ENCODE data around the gene NGEF. TPM values are rescaled to one million over a fixed set of nuclear protein-coding genes. Genes with fewer than 3 reads are reported as not detected.

NGEF gene
- total and polyA plus RNA-seq, 2 donors (not counting 1 experiment from before 2014, with no cell fraction given): under 0.01 to 0.24 TPM

GRCh38 chr2:233010569-233011267, 2.3 kb downstream of the NGEF start:
- no peak for DNase-seq (ENCODE audit: low read depth in 2 of 2)
- TF ChIP-seq EZH2 (IDR thresholded peaks at IDR 0.05; ENCODE audit: low read length, missing control alignments) (no peak), CTCF (conservative IDR thresholded peaks at IDR 0.05 in 1 of 2, IDR thresholded peaks at IDR 0.05 in 1 of 2; ENCODE audit: low read depth in 1 of 2, low read length in 2 of 2) (no peak)
- Histone ChIP-seq H3K4me3 (replicated peaks in 1 of 4; ENCODE audit: control extremely low read depth in 1 of 4, insufficient read depth in 1 of 4, low read depth in 3 of 4, low read length in 4 of 4) (no peak overlapping the region), H3K79me2 (ENCODE audit: control insufficient read depth, insufficient read depth, low read length) (no peaks in the 10 kb centered on the region), H3K27ac (ENCODE audit: insufficient read depth, low read length) (no peak overlapping the region), H3K4me2 (ENCODE audit: extremely low read depth, insufficient read depth, low read length) (no peak overlapping the region), H3K4me1 (ENCODE audit: control insufficient read depth, extremely low read depth, insufficient read depth, low read length) (no peaks in the 10 kb centered on the region), H4K20me1 (ENCODE audit: control insufficient read depth, extremely low read depth, insufficient read depth, low read length) (no peaks in the 10 kb centered on the region), H3K36me3 (ENCODE audit: control insufficient read depth, insufficient read depth, low read length) (no peaks in the 10 kb centered on the region), H3K27me3 (ENCODE audit: control insufficient read depth, insufficient read depth, low read length) (no peaks in the 10 kb centered on the region), H3K9ac (ENCODE audit: insufficient read depth, low read length) (no peak overlapping the region), H2AFZ (ENCODE audit: low read length) (no peak overlapping the region), H3K9me3 (ENCODE audit: control insufficient read depth, insufficient read depth, low read depth, low read length) (no peaks in the 10 kb centered on the region)

DNA sequence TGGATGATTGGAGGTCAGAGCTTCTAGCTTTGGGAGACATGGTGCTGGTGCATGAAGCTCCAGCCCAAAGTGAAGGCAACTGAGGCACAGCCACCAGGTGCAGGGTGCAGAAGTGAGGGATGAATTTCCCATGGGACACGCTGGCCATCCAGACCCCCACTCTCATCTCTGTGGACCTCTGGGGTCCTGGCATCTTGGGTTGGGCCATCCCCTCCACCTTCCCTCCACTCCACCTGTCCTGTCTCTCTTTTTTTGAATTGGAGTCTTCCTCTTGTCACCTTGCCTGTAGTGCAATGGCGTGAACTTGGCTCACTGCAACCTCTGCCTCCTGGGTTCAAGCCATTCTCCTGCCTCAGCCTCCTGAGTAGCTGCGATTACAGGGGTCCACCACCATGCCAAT, 3.4 kb downstream of the NGEF start:
- Histone ChIP-seq H3K4me1 (ENCODE audit: control insufficient read depth, extremely low read depth, insufficient read depth, low read length) (no peaks in the 10 kb centered on the region), H3K9me3 (ENCODE audit: control insufficient read depth, insufficient read depth, low read depth, low read length) (no peaks in the 10 kb centered on the region), H3K4me2 (ENCODE audit: extremely low read depth, insufficient read depth, low read length) (no peak overlapping the region), H3K27ac (ENCODE audit: insufficient read depth, low read length) (no peak overlapping the region), H3K9ac (ENCODE audit: insufficient read depth, low read length) (no peak overlapping the region), H3K4me3 (replicated peaks in 1 of 4; ENCODE audit: control extremely low read depth in 1 of 4, insufficient read depth in 1 of 4, low read depth in 3 of 4, low read length in 4 of 4) (no peak overlapping the region), H3K27me3 (ENCODE audit: control insufficient read depth, insufficient read depth, low read length) (no peaks in the 10 kb centered on the region), H3K36me3 (ENCODE audit: control insufficient read depth, insufficient read depth, low read length) (no peaks in the 10 kb centered on the region), H4K20me1 (ENCODE audit: control insufficient read depth, extremely low read depth, insufficient read depth, low read length) (no peaks in the 10 kb centered on the region), H3K79me2 (ENCODE audit: control insufficient read depth, insufficient read depth, low read length) (no peaks in the 10 kb centered on the region), H2AFZ (ENCODE audit: low read length) (no peak overlapping the region)
- TF ChIP-seq EZH2 (IDR thresholded peaks at IDR 0.05; ENCODE audit: low read length, missing control alignments) (no peak), CTCF (conservative IDR thresholded peaks at IDR 0.05 in 1 of 2, IDR thresholded peaks at IDR 0.05 in 1 of 2; ENCODE audit: low read depth in 1 of 2, low read length in 2 of 2) (no peak)
- no peak for DNase-seq (ENCODE audit: low read depth in 2 of 2)

DNA sequence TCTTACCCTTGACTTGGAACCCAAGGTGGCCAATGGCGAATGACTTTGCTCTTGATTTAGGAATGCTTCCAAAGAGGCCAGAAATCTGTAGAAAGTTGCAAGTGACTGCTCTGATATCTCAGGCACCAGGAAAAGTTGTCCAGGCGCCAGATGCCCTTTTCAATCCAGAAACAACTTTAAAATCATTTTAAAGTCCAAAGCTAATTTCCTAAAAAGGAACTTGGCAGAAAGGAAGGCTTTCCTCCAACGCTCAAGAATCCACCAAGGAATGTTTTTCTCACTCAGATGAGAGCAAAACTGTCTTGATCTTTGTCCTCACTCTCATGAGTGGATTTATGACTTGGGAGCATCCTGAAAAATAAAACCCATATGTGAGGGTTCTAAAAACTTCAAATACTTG, 5.3 kb downstream of the NGEF start:
- no peaks in the 10 kb centered on the region for H3K79me2 ChIP-seq (ENCODE audit: control insufficient read depth, insufficient read depth, low read length)
- H3K4me1 ChIP-seq (ENCODE audit: control insufficient read depth, extremely low read depth, insufficient read depth, low read length): no peaks in the 10 kb centered on the region
- no peak overlapping the region for H3K9ac ChIP-seq (ENCODE audit: insufficient read depth, low read length)
- TF ChIP-seq CTCF (conservative IDR thresholded peaks at IDR 0.05 in 1 of 2, IDR thresholded peaks at IDR 0.05 in 1 of 2; ENCODE audit: low read depth in 1 of 2, low read length in 2 of 2) (no peak), EZH2 (IDR thresholded peaks at IDR 0.05; ENCODE audit: low read length, missing control alignments) (no peak)
- H2AFZ ChIP-seq (ENCODE audit: low read length): no peak overlapping the region
- H3K36me3 ChIP-seq (ENCODE audit: control insufficient read depth, insufficient read depth, low read length): no peaks in the 10 kb centered on the region
- peak in 1 of 2 donors; percentile 18 for DNase-seq (ENCODE audit: low read depth in 2 of 2)
- H3K4me2 ChIP-seq (ENCODE audit: extremely low read depth, insufficient read depth, low read length): no peak overlapping the region
- H4K20me1 ChIP-seq (ENCODE audit: control insufficient read depth, extremely low read depth, insufficient read depth, low read length): no peaks in the 10 kb centered on the region
- no peak overlapping the region for H3K27ac ChIP-seq (ENCODE audit: insufficient read depth, low read length)
- H3K27me3 ChIP-seq (ENCODE audit: control insufficient read depth, insufficient read depth, low read length): peaks cover 5% of the 10 kb centered on the region
- H3K9me3 ChIP-seq (ENCODE audit: control insufficient read depth, insufficient read depth, low read depth, low read length): no peaks in the 10 kb centered on the region
- H3K4me3 ChIP-seq (replicated peaks in 1 of 4; ENCODE audit: control extremely low read depth in 1 of 4, insufficient read depth in 1 of 4, low read depth in 3 of 4, low read length in 4 of 4): no peak overlapping the region

All from fibroblast of lung (primary cell).